Retinal pigment epithelial cell (primary cell): ENCODE measurements around the gene TMEM72.

Experiments
- DNase-seq: peaks from one replicate; pipeline ENCODE4 v3.0.0-alpha.2; 2010; ENCODE audit warnings: low read depth
- H3K4me3 ChIP-seq: 2 replicates; pipeline ENCODE4 v1.5.1; 2011; ENCODE audit warnings: mild to moderate bottlenecking, low read length, control low read depth, moderate library complexity
- CTCF ChIP-seq: conservative IDR thresholded peaks from 2 replicates; pipeline ENCODE4 v1.5.1; 2011; ENCODE audit warnings: low read depth, low read length, control low read depth, inconsistent platforms

Gene TMEM72

GRCh38 chr10:44889834-44890233 is 21.3 kb upstream of the TMEM72 start:
- no peak for DNase-seq
- TF ChIP-seq CTCF: no peak
- no peak overlapping the region for H3K4me3 ChIP-seq

- H3K4me3 ChIP-seq: no peak overlapping the region
- no peak for DNase-seq
- no peak for TF ChIP-seq CTCF
These were observed 20.2 kb upstream of the TMEM72 start for GRCh38 chr10:44890696-44891563.

- H3K4me3 ChIP-seq: no peak overlapping the region
- TF ChIP-seq CTCF: no peak
- DNase-seq: no peak
These were observed 19.4 kb upstream of the TMEM72 start for GRCh38 chr10:44891721-44892120.

- no peak for TF ChIP-seq CTCF
- H3K4me3 ChIP-seq: no peak overlapping the region
- no peak for DNase-seq
These were observed 17.3 kb upstream of the TMEM72 start for GRCh38 chr10:44893604-44894468.

- DNase-seq: no peak
These were observed 16.4 kb upstream of the TMEM72 start for GRCh38 chr10:44894691-44895090.

GRCh38 chr10:44895280-44895679 is 15.9 kb upstream of the TMEM72 start:
- no peak for DNase-seq
- no peak overlapping the region for H3K4me3 ChIP-seq
- TF ChIP-seq CTCF: no peak

More at GRCh38 chr10:44894691-44895090, 16.4 kb upstream of the TMEM72 start:
- H3K4me3 ChIP-seq: no peak overlapping the region
- no peak for TF ChIP-seq CTCF

GRCh38 chr10:44897049-44897448 is 14.1 kb upstream of the TMEM72 start:
- DNase-seq: no peak
- TF ChIP-seq CTCF: no peak
- H3K4me3 ChIP-seq: no peak overlapping the region
